ENCODE measurements around the gene SOX5. TPM values are rescaled to one million over a fixed set of nuclear protein-coding genes. Genes with fewer than 3 reads are reported as not detected.
A peak's percentile ranks its signal among the peaks of the same experiment; 100 is the strongest.
"Not testable (repeated sequence)": the region's sequence is repeated elsewhere in the genome, so short reads cannot be mapped to it uniquely, and the experiment has no call there.

Gene SOX5
- total and polyA plus RNA-seq, 5 donors: 1.9 to 14.3 (median 10.0) TPM

DNA sequence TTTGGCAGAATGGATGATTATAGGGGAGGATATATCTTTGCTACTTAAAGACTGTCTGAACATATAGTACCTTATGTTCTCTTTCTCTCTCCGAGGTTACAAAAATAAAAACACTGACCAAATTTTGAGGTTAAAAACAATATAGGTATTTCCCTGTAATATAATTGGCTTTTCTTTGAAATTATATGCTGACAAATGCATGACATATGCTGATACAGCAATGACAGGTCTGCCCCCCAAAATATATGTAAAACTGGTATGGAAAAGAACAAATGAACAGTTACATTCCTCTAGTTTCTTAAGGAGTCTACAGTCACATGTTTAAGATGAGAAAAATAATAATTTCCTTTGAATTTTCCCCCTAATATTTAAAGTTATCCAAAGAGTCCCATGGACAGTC lies 405.7 kb downstream of the SOX5 start:
- DNase-seq (no peak), ATAC-seq (no peak)
- Histone ChIP-seq H3K27me3 (ENCODE audit: control insufficient read depth, insufficient read depth) (no peaks in the 10 kb centered on the region), H3K9me3 (ENCODE audit: control insufficient read depth, low read length) (no peaks in the 10 kb centered on the region), H3K4me3 (ENCODE audit: low read length) (no peak overlapping the region), H3K4me1 (ENCODE audit: control insufficient read depth, insufficient read depth, low read length) (no peaks in the 10 kb centered on the region), H3K27ac (ENCODE audit: low read length) (no peak overlapping the region)
- intact Hi-C loops (cut with DNase I): no loop called here
- 94% methylated on average over 1 of the region's 1 CpG for WGBS

DNA sequence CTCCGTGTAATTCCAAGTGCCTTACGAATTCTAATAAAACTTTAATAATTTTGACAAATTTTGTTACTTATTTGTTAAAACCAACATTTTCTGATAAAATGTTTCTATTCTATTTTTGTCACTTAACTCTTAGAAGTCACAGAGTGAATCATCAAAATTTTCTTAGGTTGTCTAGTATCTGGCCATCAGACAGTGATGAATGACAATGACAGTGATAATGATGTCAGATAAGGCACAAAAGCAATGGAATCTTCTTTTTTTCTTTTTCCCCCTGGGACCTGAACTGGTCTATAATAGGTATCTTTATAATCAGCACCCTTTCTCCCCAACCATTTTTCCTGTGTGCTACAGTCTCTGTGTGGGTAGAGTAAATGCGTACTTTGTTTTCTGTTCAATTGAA lies 407.3 kb downstream of the SOX5 start:
- WGBS: 98% methylated on average over 3 of the region's 3 CpGs
- Histone ChIP-seq H3K27me3 (ENCODE audit: control insufficient read depth, insufficient read depth) (no peaks in the 10 kb centered on the region), H3K4me3 (ENCODE audit: low read length) (no peak overlapping the region), H3K4me1 (ENCODE audit: control insufficient read depth, insufficient read depth, low read length) (no peaks in the 10 kb centered on the region), H3K9me3 (ENCODE audit: control insufficient read depth, low read length) (no peaks in the 10 kb centered on the region), H3K27ac (ENCODE audit: low read length) (no peak overlapping the region)
- intact Hi-C loops (cut with DNase I): no loop called here
- DNase-seq (no peak), ATAC-seq (no peak)

DNA sequence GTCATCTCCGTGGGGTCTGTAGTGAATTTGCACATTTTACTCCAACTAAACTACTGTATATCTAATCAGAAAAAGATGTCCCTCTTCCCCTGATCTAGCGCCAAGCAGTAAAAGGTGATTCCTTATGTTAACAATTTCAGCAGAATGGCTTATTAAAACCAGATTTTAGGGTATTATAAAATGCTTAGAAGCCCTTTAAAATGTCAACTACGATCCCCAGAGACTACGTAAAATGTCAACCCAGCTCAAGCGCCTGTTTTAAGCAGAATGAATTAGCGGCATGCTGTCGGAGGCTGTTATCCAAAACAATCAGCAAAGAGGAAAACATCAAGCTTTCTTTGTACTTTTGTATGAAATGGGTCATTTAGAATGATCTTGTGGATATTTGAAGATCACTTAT lies 408.9 kb downstream of the SOX5 start:
- WGBS: 82% methylated on average over 7 of the region's 7 CpGs
- H3K9me3 ChIP-seq (ENCODE audit: control insufficient read depth, low read length): no peaks in the 10 kb centered on the region
- DNase-seq: no peak
- intact Hi-C loops (cut with DNase I): no loop called here
- no peaks in the 10 kb centered on the region for H3K4me1 ChIP-seq (ENCODE audit: control insufficient read depth, insufficient read depth, low read length)
- H3K27ac ChIP-seq (ENCODE audit: low read length): no peak overlapping the region
- no peak overlapping the region for H3K4me3 ChIP-seq (ENCODE audit: low read length)
- no peaks in the 10 kb centered on the region for H3K27me3 ChIP-seq (ENCODE audit: control insufficient read depth, insufficient read depth)
- no peak for ATAC-seq

DNA sequence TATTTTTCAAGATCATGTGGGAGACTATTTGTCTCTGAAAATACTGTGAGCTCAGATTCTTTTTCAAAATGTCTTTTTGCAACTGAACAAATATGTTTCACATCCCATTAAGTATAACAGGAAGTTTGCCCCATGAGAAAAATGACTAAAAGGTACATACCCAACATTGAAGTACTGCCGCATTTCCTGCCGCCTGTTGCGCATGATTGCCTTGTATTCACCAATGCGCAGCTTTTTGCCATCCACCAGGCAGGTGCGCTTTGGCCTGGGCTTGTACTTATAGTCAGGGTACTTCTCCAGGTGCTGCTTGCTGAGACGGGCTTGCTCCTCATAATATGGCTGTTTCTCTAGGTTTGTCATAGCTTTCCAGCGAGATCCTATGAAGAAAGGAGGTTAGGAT lies 413.2 kb downstream of the SOX5 start:
- no peaks in the 10 kb centered on the region for H3K27me3 ChIP-seq (ENCODE audit: control insufficient read depth, insufficient read depth)
- H3K9me3 ChIP-seq (ENCODE audit: control insufficient read depth, low read length): no peaks in the 10 kb centered on the region
- H3K4me1 ChIP-seq (ENCODE audit: control insufficient read depth, insufficient read depth, low read length): no peaks in the 10 kb centered on the region
- H3K27ac ChIP-seq (ENCODE audit: low read length): no peak overlapping the region
- intact Hi-C loops (cut with DNase I): no loop called here
- DNase-seq (peak in 1 of 3 donors; percentile 14), ATAC-seq (no peak)
- 91% methylated on average over 7 of the region's 7 CpGs for WGBS
- no peak overlapping the region for H3K4me3 ChIP-seq (ENCODE audit: low read length)

DNA sequence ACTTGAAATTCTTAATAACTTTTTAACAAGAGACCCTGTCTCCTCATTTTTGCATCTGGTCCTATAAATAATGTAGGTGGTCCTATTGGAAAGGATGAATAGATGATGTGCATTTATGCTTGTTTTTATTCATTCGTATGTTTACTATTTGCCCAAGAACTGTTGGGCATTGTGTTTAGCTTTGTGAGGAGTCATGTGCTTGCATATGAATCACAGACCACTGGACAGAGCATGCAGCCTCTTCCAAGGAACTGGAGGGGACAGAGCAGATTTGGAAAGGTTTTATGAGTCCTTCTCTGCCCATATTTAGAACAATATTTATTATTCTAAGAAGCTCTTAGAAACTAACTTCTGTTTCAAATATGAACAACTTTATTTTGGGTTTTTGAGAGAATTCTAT lies 414.0 kb downstream of the SOX5 start:
- H3K27ac ChIP-seq (ENCODE audit: low read length): no peak overlapping the region
- ATAC-seq (no peak), DNase-seq (no peak)
- intact Hi-C loops (cut with DNase I): no loop called here
- no peak overlapping the region for H3K4me3 ChIP-seq (ENCODE audit: low read length)
- WGBS: 81% methylated on average over 1 of the region's 1 CpG
- no peaks in the 10 kb centered on the region for H3K27me3 ChIP-seq (ENCODE audit: control insufficient read depth, insufficient read depth)
- H3K9me3 ChIP-seq (ENCODE audit: control insufficient read depth, low read length): no peaks in the 10 kb centered on the region
- no peaks in the 10 kb centered on the region for H3K4me1 ChIP-seq (ENCODE audit: control insufficient read depth, insufficient read depth, low read length)

DNA sequence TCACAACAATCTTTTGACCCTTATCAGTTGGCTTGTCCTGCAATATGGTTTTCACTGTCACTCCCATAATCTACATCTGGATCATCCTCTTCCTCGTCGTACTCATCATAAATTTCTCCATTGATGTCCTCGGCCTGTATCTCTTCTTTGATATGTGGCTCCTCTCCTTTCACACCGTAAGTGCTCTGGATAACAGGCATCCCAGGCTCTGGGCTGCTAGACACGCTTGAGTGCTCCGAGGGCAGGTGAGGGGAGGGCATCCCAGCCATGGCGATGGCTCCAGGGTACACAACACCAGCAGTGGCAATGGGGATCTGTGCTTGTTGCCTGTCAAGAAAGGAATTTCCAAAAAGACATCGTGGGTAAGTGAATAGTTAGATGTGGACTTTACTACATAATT lies 415.3 kb downstream of the SOX5 start:
- ATAC-seq (no peak), DNase-seq (no peak)
- 88% methylated on average over 8 of the region's 8 CpGs for WGBS
- no peak overlapping the region for H3K27ac ChIP-seq (ENCODE audit: low read length)
- no peaks in the 10 kb centered on the region for H3K9me3 ChIP-seq (ENCODE audit: control insufficient read depth, low read length)
- no peak overlapping the region for H3K4me3 ChIP-seq (ENCODE audit: low read length)
- H3K27me3 ChIP-seq (ENCODE audit: control insufficient read depth, insufficient read depth): no peaks in the 10 kb centered on the region
- intact Hi-C loops (cut with DNase I): no loop called here
- no peaks in the 10 kb centered on the region for H3K4me1 ChIP-seq (ENCODE audit: control insufficient read depth, insufficient read depth, low read length)

DNA sequence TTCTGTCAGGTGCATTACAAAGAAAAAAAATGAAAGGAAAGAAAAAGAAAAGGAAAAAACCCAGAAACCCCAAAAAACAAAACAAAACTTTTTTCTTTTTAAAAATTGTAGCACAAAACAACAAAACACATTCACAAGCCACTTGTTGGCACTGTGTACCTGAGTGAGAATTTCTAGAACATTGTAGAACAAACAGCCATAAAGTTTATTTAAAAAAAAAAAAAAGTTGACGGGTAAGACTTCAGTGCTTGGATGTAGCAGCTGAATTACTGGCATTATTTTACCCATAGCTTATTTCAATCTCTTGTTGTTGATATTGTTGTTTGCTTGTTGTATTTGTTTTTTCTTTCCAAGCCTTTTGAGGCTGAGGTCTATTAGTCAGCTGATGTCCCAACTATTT lies 415.8 kb downstream of the SOX5 start:
- Histone ChIP-seq H3K9me3 (ENCODE audit: control insufficient read depth, low read length) (no peaks in the 10 kb centered on the region), H3K27ac (ENCODE audit: low read length) (no peak overlapping the region), H3K27me3 (ENCODE audit: control insufficient read depth, insufficient read depth) (no peaks in the 10 kb centered on the region), H3K4me3 (ENCODE audit: low read length) (no peak overlapping the region), H3K4me1 (ENCODE audit: control insufficient read depth, insufficient read depth, low read length) (no peaks in the 10 kb centered on the region)
- no peak for ATAC-seq
- WGBS: 94% methylated on average over 1 of the region's 1 CpG
- intact Hi-C loops (cut with DNase I): no loop called here
- DNase-seq: no peak

DNA sequence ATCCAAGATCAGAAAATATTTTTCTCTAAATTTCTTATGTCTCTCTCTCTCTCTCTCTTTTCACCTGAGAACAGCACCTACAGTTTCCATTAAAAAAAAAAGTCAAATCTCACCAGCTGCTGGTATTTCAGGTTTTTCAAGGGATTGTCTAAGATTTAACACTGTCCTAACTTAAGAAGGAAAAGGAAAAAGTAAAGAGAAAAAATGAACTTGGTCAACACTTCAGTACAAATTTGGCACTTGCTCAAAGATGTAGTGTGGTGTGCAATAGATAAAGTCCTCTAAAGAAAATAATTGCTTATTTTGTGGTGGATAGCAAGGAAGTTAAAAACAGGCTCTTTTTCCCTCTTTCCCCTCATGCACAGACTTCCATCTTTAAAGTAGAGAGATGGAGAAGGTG lies 416.2 kb downstream of the SOX5 start:
- Histone ChIP-seq H3K27ac (ENCODE audit: low read length) (no peak overlapping the region), H3K27me3 (ENCODE audit: control insufficient read depth, insufficient read depth) (no peaks in the 10 kb centered on the region), H3K4me3 (ENCODE audit: low read length) (no peak overlapping the region), H3K4me1 (ENCODE audit: control insufficient read depth, insufficient read depth, low read length) (no peaks in the 10 kb centered on the region), H3K9me3 (ENCODE audit: control insufficient read depth, low read length) (no peaks in the 10 kb centered on the region)
- DNase-seq: no peak
- ATAC-seq: no peak
- intact Hi-C loops (cut with DNase I): no loop called here

DNA sequence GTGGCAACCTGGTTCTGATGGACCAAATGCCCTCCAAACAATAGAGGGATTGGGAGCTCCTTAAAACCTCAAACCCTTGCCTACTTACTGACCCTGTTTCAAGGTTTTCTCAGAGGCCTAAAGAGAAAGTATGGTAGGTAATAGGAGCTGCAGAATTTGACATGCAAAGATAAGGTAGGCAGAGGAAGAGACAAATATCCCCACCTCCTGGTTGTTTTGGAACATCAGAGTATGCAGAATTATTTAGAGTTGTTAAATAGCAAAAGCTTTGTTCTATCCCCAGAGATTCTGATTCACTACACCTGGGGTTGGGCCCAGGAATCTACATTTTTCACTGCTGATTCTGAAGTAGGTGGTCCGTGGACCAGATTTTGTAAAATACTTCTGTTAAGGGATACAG lies 421.2 kb downstream of the SOX5 start:
- ATAC-seq (no peak), DNase-seq (no peak)
- H3K27ac ChIP-seq (ENCODE audit: low read length): no peak overlapping the region
- no peaks in the 10 kb centered on the region for H3K4me1 ChIP-seq (ENCODE audit: control insufficient read depth, insufficient read depth, low read length)
- intact Hi-C loops (cut with DNase I): no loop called here
- no peaks in the 10 kb centered on the region for H3K9me3 ChIP-seq (ENCODE audit: control insufficient read depth, low read length)
- no peak overlapping the region for H3K4me3 ChIP-seq (ENCODE audit: low read length)
- H3K27me3 ChIP-seq (ENCODE audit: control insufficient read depth, insufficient read depth): no peaks in the 10 kb centered on the region
- WGBS: 91% methylated on average over 1 of the region's 1 CpG

DNA sequence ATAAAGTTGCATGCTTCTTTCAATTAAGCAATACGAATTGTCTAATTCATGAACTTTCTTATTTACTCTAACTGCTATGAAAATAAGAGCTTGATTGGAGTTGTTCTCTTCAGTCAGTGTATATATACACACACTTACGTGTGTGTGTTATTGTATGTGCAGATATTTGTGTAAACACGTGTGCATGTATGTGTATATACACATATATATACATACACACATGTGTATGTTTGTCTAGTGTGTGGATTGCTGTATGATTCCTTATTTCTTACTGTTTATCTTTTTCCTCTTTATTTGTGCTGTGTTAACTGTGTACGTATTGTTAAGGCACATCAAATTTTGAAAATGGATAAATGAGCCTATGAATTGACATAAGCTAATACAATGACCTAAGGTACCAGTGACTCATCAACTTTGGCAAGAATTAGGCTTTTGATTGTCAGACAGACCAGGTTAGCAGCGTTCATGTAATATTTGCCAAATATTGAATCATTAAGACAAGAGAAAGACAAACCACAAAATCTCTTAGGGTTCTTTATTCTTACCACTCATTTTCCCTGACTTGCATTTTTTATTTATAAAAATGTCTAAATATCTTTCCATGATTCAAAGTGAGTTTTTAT lies 423.9 kb downstream of the SOX5 start:
- no peak for DNase-seq
- Histone ChIP-seq H3K4me1 (ENCODE audit: control insufficient read depth, insufficient read depth, low read length) (no peaks in the 10 kb centered on the region), H3K27me3 (ENCODE audit: control insufficient read depth, insufficient read depth) (no peaks in the 10 kb centered on the region), H3K9me3 (ENCODE audit: control insufficient read depth, low read length) (no peaks in the 10 kb centered on the region), H3K27ac (ENCODE audit: low read length) (no peak overlapping the region), H3K4me3 (ENCODE audit: low read length) (no peak overlapping the region)
- no peak for ATAC-seq
- intact Hi-C loops (cut with DNase I): no loop called here
- WGBS: 81% methylated on average over 5 of the region's 5 CpGs

DNA sequence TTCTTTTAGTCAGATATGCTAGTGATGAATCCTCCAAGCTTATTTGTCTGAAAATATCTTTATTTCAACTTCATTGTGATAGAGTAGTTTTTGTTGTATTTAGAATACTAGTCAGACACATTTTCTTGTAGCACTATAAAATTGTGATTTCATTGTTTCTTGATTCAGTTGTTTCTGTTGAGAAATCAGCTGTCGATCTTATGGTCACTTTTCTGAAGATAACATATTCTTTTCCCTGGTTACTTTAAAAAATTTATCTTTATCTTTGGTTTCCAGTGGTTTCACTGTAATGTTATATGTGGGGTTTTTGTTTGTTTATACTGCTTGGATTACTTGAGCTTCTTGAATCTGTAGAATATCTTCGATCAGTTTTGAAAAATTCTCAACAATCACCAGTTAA lies 426.1 kb downstream of the SOX5 start:
- 89% methylated on average over 2 of the region's 2 CpGs for WGBS
- DNase-seq (no peak), ATAC-seq (no peak)
- no peaks in the 10 kb centered on the region for H3K4me1 ChIP-seq (ENCODE audit: control insufficient read depth, insufficient read depth, low read length)
- H3K9me3 ChIP-seq (ENCODE audit: control insufficient read depth, low read length): no peaks in the 10 kb centered on the region
- H3K27me3 ChIP-seq (ENCODE audit: control insufficient read depth, insufficient read depth): no peaks in the 10 kb centered on the region
- no peak overlapping the region for H3K4me3 ChIP-seq (ENCODE audit: low read length)
- intact Hi-C loops (cut with DNase I): no loop called here
- H3K27ac ChIP-seq (ENCODE audit: low read length): no peak overlapping the region

DNA sequence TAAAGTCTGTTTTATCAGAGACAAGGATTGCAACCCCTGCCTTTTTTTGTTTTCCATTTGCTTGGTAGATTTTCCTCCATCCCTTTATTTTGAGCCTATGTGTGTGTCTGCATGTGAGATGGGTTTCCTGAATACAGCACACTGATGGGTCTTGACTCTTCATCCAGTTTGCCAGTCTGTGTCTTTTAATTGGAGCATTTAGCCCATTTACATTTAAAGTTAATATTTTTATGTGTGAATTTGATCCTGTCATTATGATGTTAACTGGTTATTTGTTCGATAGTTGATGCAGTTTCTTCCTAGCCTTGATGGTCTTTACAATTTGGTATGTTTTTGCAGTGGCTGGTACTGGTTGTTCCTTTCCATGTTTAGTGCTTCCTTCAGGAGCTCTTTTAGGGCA lies 430.0 kb downstream of the SOX5 start:
- 86% methylated on average over 1 of the region's 1 CpG for WGBS
- H3K27ac ChIP-seq (ENCODE audit: low read length); intact Hi-C loops (cut with DNase I); H3K4me1 ChIP-seq (ENCODE audit: control insufficient read depth, insufficient read depth, low read length); H3K27me3 ChIP-seq (ENCODE audit: control insufficient read depth, insufficient read depth); DNase-seq; ATAC-seq; H3K4me3 ChIP-seq (ENCODE audit: low read length); H3K9me3 ChIP-seq (ENCODE audit: control insufficient read depth, low read length): not testable (repeated sequence)

All from right cardiac atrium (tissue), 5 donors.